Endothelial cell of umbilical vein (primary cell): ENCODE data around the gene SCO2. TPM values are rescaled to one million over a fixed set of nuclear protein-coding genes. Genes with fewer than 3 reads are reported as not detected.

Experiments
- BruUV-seq: library from RNA; stranded (reverse); fragments of 400-500 nt; replicated peaks from 2 replicates; lab custom pipeline; 2021; lab: Mats Ljungman, UMichigan
- CTCF ChIA-PET: fragments of 300-600, 350-600 bp; sonication (Branson Sonifier 250); formaldehyde crosslinking; loops from one replicate; lab custom pipeline; 2021; ENCODE audit warnings: antibody characterized with exemption, inconsistent platforms; lab: Charles Lee
- POLR2A ChIA-PET: fragments of 300-600, 350-600 bp; sonication (Branson Sonifier 250); formaldehyde crosslinking; loops from one replicate; lab custom pipeline; 2021; ENCODE audit warnings: antibody characterized with exemption, inconsistent platforms; lab: Charles Lee
- DNase-seq: peaks from one replicate; pipeline ENCODE4 v3.0.0-alpha.2; 2011; ENCODE audit warnings: low read depth, low spot score
- FAIRE-seq: peaks from 2 replicates; lab custom pipeline; 2011; peaks lifted over from hg19 to GRCh38; lab: Jason Lieb, UNC
- H2AFZ ChIP-seq: 2 replicates; pipeline ENCODE4 v1.6.0; 2012; ENCODE audit warnings: low read depth, low read length, control low read depth, inconsistent platforms
- H3K27ac ChIP-seq: 2 replicates; pipeline ENCODE4 v1.5.1; 2011; ENCODE audit warnings: low read depth, mild to moderate bottlenecking, control low read depth, low read length, moderate library complexity; ENCODE audit not compliant: insufficient read depth
- H3K27me3 ChIP-seq, 2 experiments: 2 replicates each; pipeline versions ENCODE4 v1.6.0 to v1.6.1; 2011; ENCODE audit warnings: low read length in 2 of 2, mixed read lengths in 1 of 2; ENCODE audit not compliant: control insufficient read depth in 2 of 2, insufficient read depth in 2 of 2
- H3K36me3 ChIP-seq, 2 experiments: 2 replicates in 1 of 2; 3 replicates in 1 of 2; pipeline ENCODE4 v1.5.1; 2011; ENCODE audit warnings: low read length in 2 of 2, mild to moderate bottlenecking in 1 of 2, moderate library complexity in 1 of 2; ENCODE audit not compliant: control insufficient read depth in 2 of 2, insufficient read depth in 2 of 2; ENCODE audit errors: extremely low read depth in 1 of 2
- H3K4me1 ChIP-seq: 3 replicates; pipeline ENCODE4 v1.5.1; 2011; ENCODE audit warnings: mild to moderate bottlenecking, low read length; ENCODE audit not compliant: control insufficient read depth, insufficient read depth; ENCODE audit errors: extremely low read depth
- H3K4me2 ChIP-seq: 2 replicates; pipeline ENCODE4 v1.6.1; 2011; ENCODE audit warnings: low read length, control low read depth, mixed read lengths; ENCODE audit not compliant: insufficient read depth
- H3K4me3 ChIP-seq, 3 experiments: fragments of 200-600 bp in 1 of 3; sonication (generic), shearing (Covaris generic) in 1 of 3; replicated peaks in 1 of 3; 2 replicates each; pipeline ENCODE4 v1.5.1; 2011 to 2016; ENCODE audit warnings: control low read depth in 3 of 3, low read length in 3 of 3, mild to moderate bottlenecking in 2 of 3, inconsistent platforms in 1 of 3, low read depth in 1 of 3, moderate library complexity in 1 of 3; ENCODE audit not compliant: insufficient read depth in 1 of 3
- H3K79me2 ChIP-seq: 2 replicates; pipeline ENCODE4 v1.6.0; 2012; ENCODE audit warnings: low read length, inconsistent platforms; ENCODE audit not compliant: control insufficient read depth, insufficient read depth
- H3K9ac ChIP-seq: replicated peaks from 2 replicates; pipeline ENCODE3; 2011; ENCODE audit warnings: low read length, control low read depth; ENCODE audit not compliant: insufficient read depth; ENCODE audit errors: extremely low read depth
- H3K9me1 ChIP-seq: replicated peaks from 3 replicates; pipeline ENCODE4 v1.6.0; 2011; ENCODE audit warnings: mild to moderate bottlenecking, low read length; ENCODE audit not compliant: control insufficient read depth, insufficient read depth; ENCODE audit errors: extremely low read depth
- H3K9me3 ChIP-seq: replicated peaks from 2 replicates; pipeline ENCODE4 v1.5.1; 2012; ENCODE audit warnings: low read length, inconsistent platforms; ENCODE audit not compliant: control insufficient read depth, insufficient read depth
- H4K20me1 ChIP-seq: replicated peaks from 2 replicates; pipeline ENCODE3; 2011; ENCODE audit warnings: mild to moderate bottlenecking, low read length; ENCODE audit not compliant: control insufficient read depth, insufficient read depth; ENCODE audit errors: extremely low read depth
- EZH2 ChIP-seq: IDR thresholded peaks from 2 replicates; pipeline ENCODE4 v1.6.1; 2012; ENCODE audit warnings: borderline replicate concordance, low read depth, mild to moderate bottlenecking, moderate library complexity, low read length, inconsistent platforms; ENCODE audit not compliant: severe bottlenecking
- FOS ChIP-seq: IDR thresholded peaks from 2 replicates; pipeline ENCODE4 v1.6.1; 2011; ENCODE audit warnings: mild to moderate bottlenecking, low read length, moderate library complexity, borderline replicate concordance; ENCODE audit not compliant: insufficient read depth
- GATA2 ChIP-seq: IDR thresholded peaks from 2 replicates; pipeline ENCODE4 v1.7.0; 2011; ENCODE audit warnings: low read depth, mild to moderate bottlenecking, moderate library complexity, mixed read lengths, low read length; ENCODE audit not compliant: insufficient read length, insufficient read depth
- JUN ChIP-seq: IDR thresholded peaks from 2 replicates; pipeline ENCODE4 v1.6.1; 2011; ENCODE audit warnings: borderline replicate concordance, low read depth; ENCODE audit not compliant: insufficient read length, insufficient read depth
- MYC ChIP-seq: IDR thresholded peaks from one replicate; pipeline ENCODE4 v1.6.1; 2011; ENCODE audit warnings: mild to moderate bottlenecking, low read depth, low read length
- POLR2A ChIP-seq: IDR thresholded peaks from 2 replicates; pipeline ENCODE4 v1.6.1; 2012; ENCODE audit warnings: low read depth, mild to moderate bottlenecking, control low read depth, low read length
- POLR2AphosphoS5 ChIP-seq: IDR thresholded peaks from 2 replicates; pipeline ENCODE4 v1.6.1; 2012; ENCODE audit warnings: low read depth, mild to moderate bottlenecking, control low read depth, low read length, moderate library complexity; ENCODE audit not compliant: insufficient read depth
- dilution Hi-C: fragments of 300-500 bp; cut with MboI; formaldehyde crosslinking; loops from one replicate; pipeline ENCODE4 v1.15.0; 2019; ENCODE audit warnings: low sequenced_read_pairs; ENCODE audit not compliant: extremely low pct_ligation_motif_present
- intact Hi-C: fragments of 100-400 bp; cut with micrococcal nuclease; formaldehyde crosslinking; loops from one replicate; pipeline ENCODE4 v1.10.0; 2022
- polyA plus RNA-seq, 4 experiments: library from polyadenylated mRNA; depleted of rRNA in 3 of 4; stranded (reverse) in 3 of 4; unstranded in 1 of 4; fragments of >200 nt; gene quantifications; 2 replicates each; pipeline versions ENCODE4 v1.2.1 to v1.2.3, GENCODE V29; 2011 to 2012; ENCODE audit warnings: missing spikeins in 1 of 4
- total RNA-seq: library from RNA; stranded (reverse); gene quantifications from 2 replicates; pipeline ENCODE4 v1.2.3, GENCODE V29; 2021
- TF ChIP-seq, protein P1 (sequence below): IDR thresholded peaks from 2 replicates; pipeline ENCODE4 v1.6.1; 2011; ENCODE audit not compliant: insufficient read depth, insufficient read length
- TF ChIP-seq, protein P2 (sequence below), 2 donors: IDR thresholded peaks; 1 replicate in 1 of 2; 2 replicates in 1 of 2; pipeline ENCODE4 v1.5.1; 2011; ENCODE audit warnings: low read length in 2 of 2, mild to moderate bottlenecking in 2 of 2, moderate library complexity in 2 of 2, control low read depth in 1 of 2, inconsistent platforms in 1 of 2, low read depth in 1 of 2; ENCODE audit not compliant: insufficient read depth in 1 of 2; ENCODE audit errors: extremely low read depth in 1 of 2

SCO2 gene
- total and polyA plus RNA-seq, 2 donors (not counting 3 experiments of a cell fraction or from before 2014, with no cell fraction given), result 3.5 to 3.7 TPM

DNA sequence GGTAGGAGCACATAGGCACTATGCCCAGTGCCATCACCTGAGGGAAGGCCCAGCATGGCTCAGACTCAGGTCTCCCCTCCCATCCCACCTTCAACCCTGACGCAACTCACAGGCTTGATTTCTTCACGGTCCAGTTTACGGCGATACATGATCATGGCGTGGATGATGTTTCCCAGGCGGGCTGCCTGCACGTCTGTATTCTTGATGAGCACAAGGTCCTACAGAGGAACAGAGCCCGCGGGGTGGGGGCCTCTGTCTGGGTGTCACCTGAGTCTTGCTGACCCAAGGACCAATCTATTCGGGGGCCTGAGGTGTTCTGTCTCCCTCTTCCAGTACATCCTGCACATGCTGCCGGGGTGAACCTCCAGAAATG is 49.0 kb upstream of the SCO2 start:
- Histone ChIP-seq H4K20me1 (no peaks in the 10 kb centered on the region), H2AFZ (no peak overlapping the region), H3K27ac (no peak overlapping the region), H3K4me3 (no peak overlapping the region), H3K36me3 (peaks cover 0 to 4% of the 10 kb centered on the region in 2 experiments), H3K4me1 (no peaks in the 10 kb centered on the region), H3K79me2 (no peaks in the 10 kb centered on the region), H3K27me3 (no peaks in the 10 kb centered on the region), H3K4me2 (no peak overlapping the region), H3K9me3 (no peaks in the 10 kb centered on the region), H3K9me1 (no peaks in the 10 kb centered on the region), H3K9ac (no peak overlapping the region)
- FAIRE-seq (no peak), DNase-seq (no peak)
- CTCF ChIA-PET, result interaction anchor here (1.0 to 5.2 kb wide), 7 partner anchors 9 to 120 kb away, joined by 4 to 91 read pairs (median 8); partner anchors contain the start of gene SYCE3
- dilution Hi-C loops, result no loop called here
- POLR2A ChIA-PET, result no interaction called here
- BruUV-seq, result no TSS peak
- intact Hi-C loops, result no loop called here
- TF ChIP-seq MYC, result no peak
- TF ChIP-seq, protein P1, sequence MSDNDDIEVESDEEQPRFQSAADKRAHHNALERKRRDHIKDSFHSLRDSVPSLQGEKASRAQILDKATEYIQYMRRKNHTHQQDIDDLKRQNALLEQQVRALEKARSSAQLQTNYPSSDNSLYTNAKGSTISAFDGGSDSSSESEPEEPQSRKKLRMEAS, result no peak
- no peak for TF ChIP-seq GATA2
- no peak for TF ChIP-seq EZH2
- no peak for TF ChIP-seq FOS
- TF ChIP-seq, protein P2, sequence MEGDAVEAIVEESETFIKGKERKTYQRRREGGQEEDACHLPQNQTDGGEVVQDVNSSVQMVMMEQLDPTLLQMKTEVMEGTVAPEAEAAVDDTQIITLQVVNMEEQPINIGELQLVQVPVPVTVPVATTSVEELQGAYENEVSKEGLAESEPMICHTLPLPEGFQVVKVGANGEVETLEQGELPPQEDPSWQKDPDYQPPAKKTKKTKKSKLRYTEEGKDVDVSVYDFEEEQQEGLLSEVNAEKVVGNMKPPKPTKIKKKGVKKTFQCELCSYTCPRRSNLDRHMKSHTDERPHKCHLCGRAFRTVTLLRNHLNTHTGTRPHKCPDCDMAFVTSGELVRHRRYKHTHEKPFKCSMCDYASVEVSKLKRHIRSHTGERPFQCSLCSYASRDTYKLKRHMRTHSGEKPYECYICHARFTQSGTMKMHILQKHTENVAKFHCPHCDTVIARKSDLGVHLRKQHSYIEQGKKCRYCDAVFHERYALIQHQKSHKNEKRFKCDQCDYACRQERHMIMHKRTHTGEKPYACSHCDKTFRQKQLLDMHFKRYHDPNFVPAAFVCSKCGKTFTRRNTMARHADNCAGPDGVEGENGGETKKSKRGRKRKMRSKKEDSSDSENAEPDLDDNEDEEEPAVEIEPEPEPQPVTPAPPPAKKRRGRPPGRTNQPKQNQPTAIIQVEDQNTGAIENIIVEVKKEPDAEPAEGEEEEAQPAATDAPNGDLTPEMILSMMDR (IDR thresholded peaks at IDR 0.05; ENCODE audit: extremely low read depth in 1 of 2, insufficient read depth in 1 of 2, low read depth in 1 of 2, low read length in 2 of 2), result no peak
- TF ChIP-seq POLR2A, result no peak
- no peak for TF ChIP-seq POLR2AphosphoS5
- no peak for TF ChIP-seq JUN
